ENCODE data around the gene MLIP. TPM values are rescaled to one million over a fixed set of nuclear protein-coding genes. Genes with fewer than 3 reads are reported as not detected.
"Not testable (repeated sequence)": the region's sequence is repeated elsewhere in the genome, so short reads cannot be mapped to it uniquely, and the experiment has no call there.

MLIP gene, protein sequence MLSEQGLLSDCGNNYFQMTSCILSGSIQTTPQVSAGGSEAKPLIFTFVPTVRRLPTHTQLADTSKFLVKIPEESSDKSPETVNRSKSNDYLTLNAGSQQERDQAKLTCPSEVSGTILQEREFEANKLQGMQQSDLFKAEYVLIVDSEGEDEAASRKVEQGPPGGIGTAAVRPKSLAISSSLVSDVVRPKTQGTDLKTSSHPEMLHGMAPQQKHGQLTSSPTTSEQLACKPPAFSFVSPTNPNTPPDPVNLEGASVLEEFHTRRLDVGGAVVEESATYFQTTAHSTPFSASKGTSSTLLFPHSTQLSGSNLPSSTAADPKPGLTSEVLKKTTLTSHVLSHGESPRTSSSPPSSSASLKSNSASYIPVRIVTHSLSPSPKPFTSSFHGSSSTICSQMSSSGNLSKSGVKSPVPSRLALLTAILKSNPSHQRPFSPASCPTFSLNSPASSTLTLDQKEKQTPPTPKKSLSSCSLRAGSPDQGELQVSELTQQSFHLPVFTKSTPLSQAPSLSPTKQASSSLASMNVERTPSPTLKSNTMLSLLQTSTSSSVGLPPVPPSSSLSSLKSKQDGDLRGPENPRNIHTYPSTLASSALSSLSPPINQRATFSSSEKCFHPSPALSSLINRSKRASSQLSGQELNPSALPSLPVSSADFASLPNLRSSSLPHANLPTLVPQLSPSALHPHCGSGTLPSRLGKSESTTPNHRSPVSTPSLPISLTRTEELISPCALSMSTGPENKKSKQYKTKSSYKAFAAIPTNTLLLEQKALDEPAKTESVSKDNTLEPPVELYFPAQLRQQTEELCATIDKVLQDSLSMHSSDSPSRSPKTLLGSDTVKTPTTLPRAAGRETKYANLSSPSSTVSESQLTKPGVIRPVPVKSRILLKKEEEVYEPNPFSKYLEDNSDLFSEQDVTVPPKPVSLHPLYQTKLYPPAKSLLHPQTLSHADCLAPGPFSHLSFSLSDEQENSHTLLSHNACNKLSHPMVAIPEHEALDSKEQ
- not detected in 2 replicates for total RNA-seq (2014; rRNA removed; shearing (Covaris generic); ENCODE audit: low replicate concordance)

DNA sequence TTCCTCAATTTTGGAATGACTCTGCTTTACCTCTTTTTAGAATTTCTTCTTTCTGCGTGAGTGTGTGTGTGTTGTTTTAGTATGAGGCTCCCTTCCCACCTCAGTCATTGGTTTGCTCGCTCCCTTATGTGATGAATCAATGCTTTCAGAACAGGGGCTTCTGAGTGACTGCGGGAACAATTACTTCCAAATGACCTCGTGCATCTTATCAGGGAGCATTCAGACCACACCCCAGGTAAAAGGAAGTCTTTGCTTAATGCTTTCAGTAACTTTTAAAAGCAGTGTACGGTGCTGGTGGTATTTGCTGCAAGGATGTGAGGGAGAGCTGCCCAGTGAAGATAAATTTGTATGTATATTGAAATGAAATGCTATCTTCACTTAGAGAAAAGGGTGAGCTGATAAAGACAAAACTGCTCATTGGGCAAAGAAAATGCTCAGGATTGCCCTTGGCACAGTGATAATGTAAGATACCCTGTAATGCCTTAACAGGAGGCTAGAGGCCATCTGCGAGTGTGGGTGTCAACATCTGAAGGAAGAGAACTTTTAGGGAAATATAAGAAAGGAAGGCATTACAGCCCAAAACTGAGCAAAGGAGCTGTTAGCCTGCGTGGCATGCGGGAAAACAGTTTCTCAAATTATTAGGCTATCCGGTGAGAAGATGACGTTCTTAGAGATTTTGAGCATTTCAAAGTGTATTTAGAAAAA, at the start of gene MLIP:
MLIP (plus strand) TSS at position 103 of the 705 bp plus-strand sequence; CDS start at position 140, 37 bp downstream.
- H3K27me3 ChIP-seq: no peaks in the 10 kb centered on the region
- H3K4me3 ChIP-seq: no peak within 1 kb of the TSS
- DNase-seq: no peak
- H3K36me3 ChIP-seq: no peaks in the 10 kb centered on the region
- no peaks in the 10 kb centered on the region for H3K9me3 ChIP-seq

DNA sequence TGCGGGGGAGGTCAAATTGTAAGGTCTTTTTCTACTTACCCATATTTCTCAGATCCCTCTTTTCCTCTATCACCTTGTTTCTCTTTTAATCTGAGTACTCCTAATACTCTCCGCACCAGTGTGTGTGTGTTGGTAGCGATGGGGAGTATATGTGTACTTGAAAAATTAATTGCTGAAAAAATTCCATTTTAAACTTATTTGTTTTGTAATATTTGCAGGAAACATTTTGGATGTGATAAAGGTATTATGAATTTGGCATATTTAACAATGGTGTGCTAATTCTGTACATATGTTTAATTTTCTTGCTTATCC, 48.1 kb upstream of the MLIP start:
- Histone ChIP-seq H3K27me3 (no peaks in the 10 kb centered on the region), H3K9me3 (no peaks in the 10 kb centered on the region), H3K4me3 (peak overlapping the region; percentile 30), H3K36me3 (no peaks in the 10 kb centered on the region)
- no peak for DNase-seq

DNA sequence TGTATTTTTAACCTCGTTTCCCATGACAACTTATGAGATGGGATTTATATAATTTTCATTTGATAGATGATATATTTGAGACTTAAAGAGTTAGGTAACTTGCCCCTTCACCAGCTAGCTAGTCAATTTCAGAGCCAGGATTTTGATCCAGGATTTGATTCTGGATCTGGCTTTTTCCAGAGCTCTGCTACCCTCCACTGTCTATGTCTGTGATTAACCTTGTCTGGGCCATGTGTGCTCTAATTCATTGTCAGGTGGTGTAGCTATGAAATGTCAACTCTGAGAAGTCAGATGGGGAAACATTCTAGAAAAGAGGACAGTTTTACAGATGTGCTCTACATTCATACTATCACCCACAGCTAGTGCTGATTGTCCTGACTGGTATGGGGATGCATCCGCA, 42.5 kb upstream of the MLIP start:
- no peaks in the 10 kb centered on the region for H3K27me3 ChIP-seq
- no peak for DNase-seq
- H3K36me3 ChIP-seq: no peaks in the 10 kb centered on the region
- no peak overlapping the region for H3K4me3 ChIP-seq
- H3K9me3 ChIP-seq: no peaks in the 10 kb centered on the region

DNA sequence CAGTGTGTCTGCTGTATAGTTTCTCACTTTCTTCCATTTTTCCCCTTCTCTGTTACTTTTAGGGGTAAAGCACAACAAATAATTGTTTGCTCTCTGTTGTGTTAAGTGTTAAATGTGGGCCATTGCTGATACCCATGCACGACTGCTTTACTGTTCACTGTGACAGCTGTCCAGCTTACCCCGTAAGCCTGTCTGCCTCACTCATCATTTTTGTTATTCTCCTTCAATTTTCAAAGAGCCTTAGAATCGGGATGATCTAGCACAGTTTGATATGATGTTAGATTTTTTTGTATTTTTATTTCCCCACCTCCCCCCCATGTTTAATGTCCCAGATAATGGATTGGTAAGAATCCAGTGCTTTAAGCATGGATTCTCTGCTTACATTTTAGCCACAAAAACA, 41.2 kb upstream of the MLIP start:
- Histone ChIP-seq H3K27me3 (no peaks in the 10 kb centered on the region), H3K9me3 (no peaks in the 10 kb centered on the region), H3K36me3 (no peaks in the 10 kb centered on the region), H3K4me3 (peak overlapping the region; percentile 15; the same call in 1 of the 2 replicates)
- no peak for DNase-seq

DNA sequence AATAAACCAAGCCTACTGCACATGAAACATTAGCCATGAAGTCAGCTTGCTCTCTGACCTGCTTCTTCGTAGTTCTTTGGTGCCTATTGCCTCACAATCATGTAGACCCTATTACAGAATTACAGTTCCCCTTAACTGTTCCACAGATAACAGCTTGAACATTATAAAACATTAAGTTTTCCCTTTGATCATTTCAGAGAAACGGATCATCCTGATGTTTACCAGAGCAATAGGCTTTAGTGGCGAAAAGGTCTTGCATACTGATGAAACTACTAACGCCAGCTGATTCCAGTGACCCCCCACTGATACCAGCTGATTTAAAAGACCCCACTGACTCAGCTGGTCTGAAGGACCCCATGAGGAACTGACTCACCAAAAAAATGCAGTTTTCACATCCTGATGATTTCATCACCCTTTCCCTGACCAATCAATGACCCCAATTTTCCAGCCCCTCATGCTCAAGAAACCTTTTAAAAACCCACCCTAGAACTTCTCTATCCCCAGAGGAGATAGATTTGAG, 39.4 kb upstream of the MLIP start:
- H3K9me3 ChIP-seq: no peaks in the 10 kb centered on the region
- H3K36me3 ChIP-seq: no peaks in the 10 kb centered on the region
- H3K4me3 ChIP-seq: no peak overlapping the region
- no peaks in the 10 kb centered on the region for H3K27me3 ChIP-seq
- DNase-seq: no peak

DNA sequence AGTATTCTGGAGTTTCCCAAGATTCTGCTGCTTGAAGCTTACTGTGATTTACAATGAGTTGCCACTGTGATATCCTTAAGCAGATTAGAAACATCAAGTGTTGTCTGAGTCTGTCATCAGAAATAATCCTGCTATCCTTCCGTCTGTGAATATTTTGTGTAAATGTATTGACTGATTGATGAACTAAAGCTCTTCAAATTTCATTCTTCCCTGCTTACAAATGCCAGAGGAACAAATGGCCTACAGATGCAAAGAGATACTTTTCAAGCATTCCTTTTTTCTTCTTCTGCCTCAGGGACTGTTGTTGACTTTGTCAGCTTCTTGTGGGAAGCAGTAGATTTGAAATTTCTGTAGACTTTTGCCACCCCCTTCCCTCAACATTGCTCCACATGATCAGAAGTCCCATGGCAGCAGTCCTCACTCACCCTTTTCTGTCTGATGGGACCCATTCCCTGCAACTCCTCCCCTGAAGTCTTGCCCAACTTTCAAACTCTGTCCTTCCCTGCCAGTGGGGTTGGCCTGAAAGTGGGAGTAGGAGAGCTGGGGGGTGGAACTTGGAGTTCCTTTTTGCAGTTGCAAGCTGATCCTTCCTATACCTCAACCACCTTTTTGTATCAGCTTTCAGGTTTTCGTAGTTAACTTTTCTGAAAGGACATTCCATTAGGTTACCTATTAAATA, 38.5 kb upstream of the MLIP start:
- Histone ChIP-seq H3K27me3 (no peaks in the 10 kb centered on the region), H3K9me3 (no peaks in the 10 kb centered on the region)

DNA sequence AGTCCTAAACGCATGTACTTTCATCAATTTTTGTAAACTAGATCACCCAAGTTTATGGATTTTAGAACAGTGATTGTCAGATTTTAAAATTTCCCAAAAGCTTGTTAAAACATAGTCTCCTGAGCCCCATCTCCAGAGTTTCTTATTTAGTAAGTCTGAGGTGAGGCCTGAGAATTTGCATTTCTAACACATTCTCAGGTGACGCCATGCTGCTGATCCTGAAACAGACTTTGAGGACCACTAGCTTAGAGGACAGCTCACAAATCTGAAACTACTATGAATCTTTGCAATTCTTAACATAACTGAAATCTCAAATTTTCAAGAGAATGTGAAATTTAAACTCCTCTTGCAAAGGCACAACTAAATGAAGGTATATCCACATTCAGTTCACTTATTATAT, 37.8 kb upstream of the MLIP start:
- Histone ChIP-seq H3K4me3 (no peak overlapping the region), H3K9me3 (no peaks in the 10 kb centered on the region), H3K27me3 (no peaks in the 10 kb centered on the region), H3K36me3 (no peaks in the 10 kb centered on the region)
- DNase-seq: no peak

More for the DNA sequence above, 38.5 kb upstream of the MLIP start:
- no peak for DNase-seq
- Histone ChIP-seq H3K4me3 (no peak overlapping the region), H3K36me3 (no peaks in the 10 kb centered on the region)

DNA sequence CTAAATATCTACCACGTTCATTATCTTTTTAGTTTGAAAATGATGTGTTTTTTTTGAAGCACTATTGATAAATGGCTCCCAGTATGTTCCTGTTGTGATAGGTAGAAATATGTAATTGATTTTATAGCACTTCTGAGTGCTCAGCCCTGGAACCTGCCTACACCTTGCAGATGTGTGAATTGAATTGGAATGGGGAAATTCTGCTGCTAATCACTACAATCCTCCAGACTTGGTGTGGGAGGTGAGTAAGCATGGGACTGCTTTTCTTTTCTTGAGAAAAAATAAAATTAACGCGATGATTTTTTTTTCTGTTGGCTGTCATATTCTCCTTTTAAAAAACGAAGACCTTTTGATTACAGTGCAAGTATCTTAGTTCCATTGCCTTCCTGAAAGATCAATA, 37.1 kb upstream of the MLIP start:
- H3K36me3 ChIP-seq: no peaks in the 10 kb centered on the region

DNA sequence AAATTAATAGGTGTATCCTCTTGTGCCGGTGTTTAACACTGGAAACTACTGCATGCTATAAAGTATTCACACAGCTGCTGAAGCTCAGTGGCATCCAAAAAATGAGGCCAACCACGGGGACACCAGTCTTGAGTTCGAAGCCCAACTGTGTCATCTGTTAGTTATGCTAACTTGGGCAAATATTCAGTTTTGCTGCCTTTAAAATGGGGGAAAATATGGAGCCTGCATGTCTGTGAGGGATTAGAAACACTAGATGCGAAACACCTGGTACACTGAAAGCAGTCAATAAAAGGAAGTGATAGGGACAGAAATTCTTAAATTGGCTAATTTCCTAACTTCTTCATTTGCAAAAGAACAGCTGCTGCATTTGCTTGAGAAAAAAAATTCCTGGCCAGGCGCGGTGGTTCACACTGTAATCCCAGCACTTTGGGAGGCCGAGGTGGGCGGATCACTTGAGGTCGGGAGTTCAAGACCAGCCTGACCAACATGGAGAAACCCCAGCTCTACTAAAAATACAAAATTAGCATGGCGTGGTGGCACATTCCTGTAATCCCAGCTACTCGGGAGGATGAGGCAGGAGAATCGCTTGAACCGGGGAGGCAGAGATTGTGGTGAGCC, 36.6 kb upstream of the MLIP start:
- no peak overlapping the region for H3K4me3 ChIP-seq
- no peak for DNase-seq
- no peaks in the 10 kb centered on the region for H3K27me3 ChIP-seq
- H3K9me3 ChIP-seq: no peaks in the 10 kb centered on the region
- H3K36me3 ChIP-seq: no peaks in the 10 kb centered on the region

More for the DNA sequence above, 37.1 kb upstream of the MLIP start:
- Histone ChIP-seq H3K4me3 (no peak overlapping the region), H3K9me3 (no peaks in the 10 kb centered on the region), H3K27me3 (no peaks in the 10 kb centered on the region)
- no peak for DNase-seq

DNA sequence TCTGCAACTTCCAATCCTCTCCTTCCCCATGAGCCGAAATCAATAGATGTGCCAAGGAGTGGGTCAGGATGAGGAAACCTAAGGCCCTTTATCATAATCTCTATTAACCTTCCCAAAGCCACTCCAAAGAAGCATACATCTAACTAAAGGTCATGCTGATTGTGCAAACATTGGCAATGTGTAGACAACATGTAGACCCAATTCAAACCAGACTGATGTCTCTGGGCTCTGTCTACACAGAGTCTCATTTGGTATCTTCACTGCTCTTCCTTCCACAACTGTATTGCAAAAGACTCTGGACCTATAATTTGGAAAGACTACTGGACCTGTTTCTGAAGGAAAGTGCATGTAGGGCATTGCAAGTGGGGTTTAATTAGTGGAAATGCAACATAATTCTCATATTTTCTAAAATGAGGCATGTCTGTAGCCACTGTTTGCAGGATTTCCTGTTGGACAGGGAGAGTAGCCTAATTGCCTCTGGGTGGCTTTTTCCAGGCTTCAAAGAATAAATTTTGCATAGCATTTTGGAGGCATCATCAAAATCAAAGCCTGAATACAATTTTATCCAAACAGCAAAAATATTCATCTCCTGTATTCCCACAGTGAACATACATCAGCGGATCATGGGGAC, 35.0 kb upstream of the MLIP start:
- Histone ChIP-seq H3K36me3 (no peaks in the 10 kb centered on the region), H3K4me3 (no peak overlapping the region), H3K9me3 (no peaks in the 10 kb centered on the region), H3K27me3 (no peaks in the 10 kb centered on the region)
- no peak for DNase-seq

DNA sequence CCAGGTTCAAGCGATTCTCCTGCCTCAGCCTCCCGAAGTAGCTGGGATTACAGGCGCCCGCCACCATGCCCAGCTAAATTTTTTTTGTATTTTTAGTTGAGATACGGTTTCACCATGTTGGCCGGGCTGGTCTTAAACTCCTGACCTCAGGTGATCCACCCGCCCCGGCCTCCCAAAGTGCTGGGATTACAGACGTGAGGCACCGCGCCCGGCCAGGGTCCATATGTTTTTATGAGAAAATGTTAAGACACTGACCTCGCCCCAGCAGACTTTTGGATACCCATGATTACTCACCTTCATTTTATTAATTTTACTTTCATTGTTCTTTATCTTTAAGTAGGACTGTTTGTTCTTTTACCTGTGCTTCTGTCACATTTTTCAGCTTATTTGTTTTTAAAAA, 29.7 kb upstream of the MLIP start:
- DNase-seq, H3K27me3 ChIP-seq, H3K9me3 ChIP-seq, H3K4me3 ChIP-seq, H3K36me3 ChIP-seq: not testable (repeated sequence)

DNA sequence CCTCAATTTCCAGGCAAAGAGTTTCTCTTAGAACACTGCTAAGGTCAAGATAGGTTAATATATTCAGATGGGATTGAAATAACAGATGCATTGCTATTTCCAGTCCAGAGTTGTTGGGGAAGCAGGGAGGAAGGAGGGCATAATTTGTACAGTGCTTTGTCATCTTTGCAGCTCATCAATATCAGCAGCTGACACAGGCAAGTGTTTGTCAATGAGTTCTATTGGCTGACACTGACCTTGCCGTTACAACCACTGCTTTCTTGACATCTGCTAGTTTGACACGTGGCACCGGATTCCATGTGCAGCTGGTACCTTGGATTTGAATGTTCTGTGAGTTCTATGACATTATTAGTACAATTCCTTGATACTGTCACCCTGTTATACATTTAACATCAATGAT, 28.0 kb upstream of the MLIP start:
- DNase-seq: no peak
- no peak overlapping the region for H3K4me3 ChIP-seq
- H3K27me3 ChIP-seq: no peaks in the 10 kb centered on the region
- H3K9me3 ChIP-seq: no peaks in the 10 kb centered on the region
- no peaks in the 10 kb centered on the region for H3K36me3 ChIP-seq

DNA sequence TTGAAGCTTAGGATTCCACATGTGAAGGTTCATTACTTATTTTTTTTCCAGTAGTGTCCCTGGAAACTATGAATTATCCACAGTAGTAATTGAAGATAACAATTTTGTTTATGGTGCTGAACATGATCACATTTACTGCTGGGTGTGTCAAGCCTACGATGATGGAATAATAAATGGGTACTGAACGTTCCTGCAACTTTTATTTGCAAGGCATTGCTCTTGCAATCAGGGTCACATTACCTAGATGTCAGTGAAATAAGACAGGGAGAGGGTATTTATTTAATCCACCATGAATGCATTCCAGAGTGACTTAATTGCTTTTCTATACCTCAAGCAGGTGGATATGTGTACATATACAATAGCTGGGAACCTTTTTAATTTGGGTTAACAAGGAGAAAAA, 27.0 kb upstream of the MLIP start:
- Histone ChIP-seq H3K4me3 (no peak overlapping the region), H3K36me3 (no peaks in the 10 kb centered on the region), H3K27me3 (no peaks in the 10 kb centered on the region), H3K9me3 (no peaks in the 10 kb centered on the region)
- DNase-seq: no peak

DNA sequence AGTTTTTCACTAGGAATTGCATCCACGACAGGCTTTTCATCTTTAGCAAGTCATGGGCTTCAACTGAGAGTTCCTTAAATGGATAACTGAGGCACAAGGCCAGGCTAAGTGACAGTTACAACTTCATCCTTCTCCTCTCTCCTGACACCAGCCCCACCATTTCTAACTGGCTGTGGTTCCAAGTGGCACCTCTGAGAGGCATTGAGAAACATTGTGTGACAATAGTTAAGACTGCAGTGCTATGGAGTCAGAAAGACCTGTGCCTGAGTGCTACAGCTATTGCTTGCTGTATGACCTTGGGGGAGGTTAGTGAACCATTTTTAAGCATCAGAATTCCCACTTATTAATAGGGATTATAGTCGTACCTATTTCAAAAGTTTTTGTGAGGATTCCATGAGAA, 26.2 kb upstream of the MLIP start:
- no peaks in the 10 kb centered on the region for H3K36me3 ChIP-seq
- no peak for DNase-seq
- no peaks in the 10 kb centered on the region for H3K9me3 ChIP-seq
- H3K27me3 ChIP-seq: no peaks in the 10 kb centered on the region
- no peak overlapping the region for H3K4me3 ChIP-seq

DNA sequence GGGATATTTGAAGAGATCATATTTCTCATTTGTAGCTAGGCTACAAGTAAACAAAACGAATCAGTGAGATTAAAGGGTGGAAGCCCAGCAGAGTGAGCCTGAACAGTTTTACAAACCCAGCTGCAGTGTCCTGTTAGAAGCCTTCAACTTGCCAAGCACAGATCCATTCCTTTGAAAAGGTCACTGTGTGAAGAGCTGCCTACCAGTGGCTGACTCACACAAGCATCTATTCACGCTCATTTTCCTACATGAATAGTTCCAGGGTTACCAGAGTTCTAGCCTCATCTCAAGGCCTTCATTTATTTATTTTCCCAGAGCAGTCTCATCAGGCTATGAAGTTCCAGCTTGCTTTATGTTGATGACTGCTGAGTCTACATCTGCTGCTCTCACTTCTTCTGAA, 25.7 kb upstream of the MLIP start:
- no peaks in the 10 kb centered on the region for H3K27me3 ChIP-seq
- no peak overlapping the region for H3K4me3 ChIP-seq
- no peaks in the 10 kb centered on the region for H3K36me3 ChIP-seq
- H3K9me3 ChIP-seq: no peaks in the 10 kb centered on the region
- DNase-seq: peak; percentile 45

Data from MG63 (cell line).